K562 (cell line): ENCODE results near the gene ATXN1.

ENCODE experiments used
- CBX3 ChIP-seq, 2 experiments: IDR thresholded peaks; 1 replicate in 1 of 2; 2 replicates in 1 of 2; pipeline ENCODE4 v1.6.1; 2012; ENCODE audit warnings: inconsistent platforms in 2 of 2, low read length in 2 of 2, borderline replicate concordance in 1 of 2, control low read depth in 1 of 2
- SIN3A ChIP-seq, 2 experiments: fragments of 150-350 bp in 1 of 2; IDR thresholded peaks; 2 replicates each; pipeline ENCODE4 v1.6.1; 2011 to 2016; ENCODE audit warnings: borderline replicate concordance in 2 of 2, low read depth in 2 of 2, low read length in 2 of 2, mild to moderate bottlenecking in 2 of 2, moderate library complexity in 2 of 2; ENCODE audit not compliant: control insufficient read depth in 1 of 2
- TBP ChIP-seq: optimal IDR thresholded peaks from 2 replicates; pipeline ENCODE3; 2011; ENCODE audit warnings: low read depth, low read length, improper control_type of control experiment

DNA sequence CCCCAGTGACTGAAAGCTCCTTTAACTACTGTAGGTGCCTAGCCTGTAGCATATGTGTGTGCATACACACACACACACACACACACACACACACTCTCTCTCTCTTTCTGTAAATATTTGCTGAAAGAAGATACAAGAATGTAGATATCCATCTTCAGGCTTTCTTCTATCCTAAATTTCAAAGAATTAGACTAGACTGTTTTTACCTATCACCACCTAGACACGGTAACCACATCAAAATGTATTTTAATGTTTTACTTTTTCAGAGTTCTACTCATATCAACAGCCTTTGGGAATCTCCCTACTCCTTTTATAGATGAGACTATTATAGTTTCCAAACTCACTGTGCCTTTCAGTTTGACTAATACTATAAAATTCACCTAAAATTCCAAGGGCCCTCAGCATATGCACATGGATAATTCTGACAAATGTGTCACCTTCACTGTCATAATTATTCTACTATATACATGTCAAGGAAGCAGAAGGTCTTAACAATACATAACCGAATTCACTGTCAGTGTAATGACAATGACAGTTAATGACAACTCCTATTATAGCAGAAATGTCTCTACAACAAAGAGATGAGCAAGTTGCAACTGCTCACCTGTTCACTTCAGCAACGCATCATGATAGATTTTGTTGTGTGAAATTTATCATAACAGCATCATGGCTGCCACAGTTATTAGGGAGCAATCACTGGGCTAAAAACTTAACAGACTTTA, 286.3 kb downstream of the ATXN1 start:
- TF ChIP-seq SIN3A (IDR thresholded peaks at IDR 0.05; ENCODE audit: borderline replicate concordance in 2 of 2, control insufficient read depth in 1 of 2, low read depth in 2 of 2, low read length in 2 of 2) (no peak), TBP (no peak), CBX3 (IDR thresholded peaks at IDR 0.05; ENCODE audit: borderline replicate concordance in 1 of 2, low read length in 2 of 2) (no peak)
